SU-DHL-6 (cell line): ENCODE data around the gene SBNO2.
"Not testable (repeated sequence)": the region's sequence is repeated elsewhere in the genome, so short reads cannot be mapped to it uniquely, and the experiment has no call there.

Experiments
- H2AFZ ChIP-seq: fragments of 200-600 bp; sonication (generic); 2 replicates; pipeline ENCODE4 v1.6.1; 2014; ENCODE audit warnings: low read depth, mild to moderate bottlenecking, moderate library complexity, mixed read lengths, antibody characterized with exemption, low read length; ENCODE audit not compliant: severe bottlenecking
- H3F3A ChIP-seq: fragments of 200-600 bp; shearing (Covaris generic); 2 replicates; pipeline ENCODE4 v1.6.0; 2016; ENCODE audit warnings: antibody characterized with exemption, mild to moderate bottlenecking; ENCODE audit not compliant: insufficient read depth
- H3K27ac ChIP-seq: fragments of 200-600 bp; sonication (generic); 2 replicates; pipeline ENCODE4 v1.5.1; 2016; ENCODE audit warnings: low read depth, mild to moderate bottlenecking, low read length, moderate library complexity, mixed read lengths
- H3K27me3 ChIP-seq: fragments of 200-600 bp; sonication (generic), shearing (Covaris generic); 2 replicates; pipeline ENCODE4 v1.6.0; 2014; ENCODE audit warnings: mild to moderate bottlenecking, low read length
- H3K36me3 ChIP-seq: fragments of 200-600 bp; sonication (generic); 2 replicates; pipeline ENCODE4 v1.6.1; 2014; ENCODE audit warnings: mild to moderate bottlenecking, low read length, mixed read lengths
- H3K4me2 ChIP-seq: fragments of 300-600, 200-600 bp; shearing (Covaris generic), sonication (generic); 2 replicates; pipeline ENCODE4 v1.6.0; 2014; ENCODE audit warnings: low read length, low read depth, mild to moderate bottlenecking; ENCODE audit not compliant: poor library complexity, severe bottlenecking
- H3K4me3 ChIP-seq: fragments of 200-600 bp; sonication (generic); 2 replicates; pipeline ENCODE4 v1.5.1; 2014; ENCODE audit warnings: antibody characterized with exemption, low read length, mild to moderate bottlenecking, mixed read lengths; ENCODE audit not compliant: insufficient read depth, poor library complexity, severe bottlenecking
- H3K79me2 ChIP-seq: fragments of 200-600 bp; sonication (generic); 2 replicates; pipeline ENCODE4 v1.6.1; 2014; ENCODE audit warnings: mild to moderate bottlenecking, low read length, moderate library complexity; ENCODE audit not compliant: insufficient read depth
- H3K9ac ChIP-seq: fragments of 200-600 bp; sonication (generic); 2 replicates; pipeline ENCODE4 v1.7.0; 2014; ENCODE audit warnings: mild to moderate bottlenecking, low read length
- H3K9me2 ChIP-seq: fragments of 200-600 bp; sonication (generic); replicated peaks from 2 replicates; pipeline ENCODE4 v1.6.1; 2014; ENCODE audit warnings: low read length; ENCODE audit not compliant: insufficient read depth
- H3K9me3 ChIP-seq: fragments of 200-600 bp; sonication (generic); 2 replicates; pipeline ENCODE4 v1.6.1; 2014; ENCODE audit warnings: low read length, mixed read lengths; ENCODE audit not compliant: insufficient read depth
- H4K20me1 ChIP-seq: fragments of 200-600 bp; sonication (generic); 2 replicates; pipeline ENCODE4 v1.6.1; 2014; ENCODE audit warnings: low read depth, mild to moderate bottlenecking, antibody characterized with exemption, low read length, moderate library complexity, mixed read lengths
- EZH2phosphoT487 ChIP-seq: fragments of 200-600 bp; sonication (generic), shearing (Covaris generic); conservative IDR thresholded peaks from 2 replicates; pipeline ENCODE4 v1.6.1; 2018; ENCODE audit warnings: mild to moderate bottlenecking, antibody characterized with exemption, low read length, moderate library complexity, mixed read lengths
- TF ChIP-seq, protein P1 (sequence below): fragments of 200-600 bp; sonication (generic); IDR thresholded peaks from one replicate; pipeline ENCODE4 v1.5.1; 2017; ENCODE audit warnings: antibody characterized with exemption, mild to moderate bottlenecking, low read length, moderate library complexity; ENCODE audit not compliant: insufficient read depth, poor library complexity, severe bottlenecking

The SBNO2 gene

DNA sequence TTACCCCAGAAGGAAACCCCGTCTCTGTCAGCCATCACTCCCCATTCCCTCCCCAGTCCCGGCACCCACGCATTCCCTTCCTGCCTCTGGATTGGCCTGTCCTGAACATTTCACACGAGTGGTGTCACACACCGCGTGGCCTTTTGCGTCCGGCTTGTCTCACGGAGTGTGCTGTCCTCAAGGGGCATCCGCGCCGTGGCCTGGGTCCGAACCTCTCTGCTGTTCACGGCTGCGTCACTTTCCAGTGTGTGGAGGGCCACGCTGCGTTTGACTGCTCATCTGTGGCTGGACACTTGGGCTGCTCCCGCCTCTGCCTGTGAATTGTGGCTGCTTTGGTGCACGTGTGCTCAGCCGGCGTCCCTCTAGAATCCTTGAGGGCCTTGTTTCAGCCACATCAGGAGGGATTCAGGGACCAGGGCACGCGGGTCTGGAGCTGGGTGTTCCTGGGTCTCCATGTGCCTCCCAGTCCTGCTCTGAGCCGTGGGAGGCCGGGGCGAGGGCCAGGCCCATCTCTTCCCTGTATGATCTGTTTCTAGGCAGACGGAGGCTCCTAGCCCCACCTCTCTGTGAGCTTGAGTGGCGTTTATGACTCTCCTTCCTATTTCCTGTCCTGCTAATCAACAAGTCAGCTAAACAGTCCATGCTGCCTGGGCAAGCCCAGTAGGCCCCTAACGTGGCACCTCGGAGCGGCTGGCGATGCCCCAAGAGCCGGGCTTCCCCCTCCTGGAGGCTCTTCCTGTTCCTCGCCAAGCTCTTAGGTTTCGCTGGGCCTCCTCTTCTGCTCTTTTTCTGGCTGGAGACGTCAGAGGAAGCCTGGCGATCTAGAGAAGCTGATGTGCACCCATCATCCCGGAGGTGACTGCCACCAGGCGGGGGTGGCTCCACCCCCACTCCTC lies 39.6 kb upstream of the SBNO2 start:
- Histone ChIP-seq H3K27me3 (no peaks in the 10 kb centered on the region), H2AFZ (no peak overlapping the region), H3K27ac (no peak overlapping the region), H3F3A (no peaks in the 10 kb centered on the region), H4K20me1 (no peaks in the 10 kb centered on the region), H3K36me3 (no peaks in the 10 kb centered on the region), H3K9me2 (no peaks in the 10 kb centered on the region), H3K4me2 (no peak overlapping the region), H3K9ac (no peak overlapping the region), H3K9me3 (no peaks in the 10 kb centered on the region), H3K79me2 (peaks cover 45% of the 10 kb centered on the region), H3K4me3 (no peak overlapping the region)
- no peak for TF ChIP-seq EZH2phosphoT487
- TF ChIP-seq, protein P1, sequence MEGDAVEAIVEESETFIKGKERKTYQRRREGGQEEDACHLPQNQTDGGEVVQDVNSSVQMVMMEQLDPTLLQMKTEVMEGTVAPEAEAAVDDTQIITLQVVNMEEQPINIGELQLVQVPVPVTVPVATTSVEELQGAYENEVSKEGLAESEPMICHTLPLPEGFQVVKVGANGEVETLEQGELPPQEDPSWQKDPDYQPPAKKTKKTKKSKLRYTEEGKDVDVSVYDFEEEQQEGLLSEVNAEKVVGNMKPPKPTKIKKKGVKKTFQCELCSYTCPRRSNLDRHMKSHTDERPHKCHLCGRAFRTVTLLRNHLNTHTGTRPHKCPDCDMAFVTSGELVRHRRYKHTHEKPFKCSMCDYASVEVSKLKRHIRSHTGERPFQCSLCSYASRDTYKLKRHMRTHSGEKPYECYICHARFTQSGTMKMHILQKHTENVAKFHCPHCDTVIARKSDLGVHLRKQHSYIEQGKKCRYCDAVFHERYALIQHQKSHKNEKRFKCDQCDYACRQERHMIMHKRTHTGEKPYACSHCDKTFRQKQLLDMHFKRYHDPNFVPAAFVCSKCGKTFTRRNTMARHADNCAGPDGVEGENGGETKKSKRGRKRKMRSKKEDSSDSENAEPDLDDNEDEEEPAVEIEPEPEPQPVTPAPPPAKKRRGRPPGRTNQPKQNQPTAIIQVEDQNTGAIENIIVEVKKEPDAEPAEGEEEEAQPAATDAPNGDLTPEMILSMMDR: no peak

DNA sequence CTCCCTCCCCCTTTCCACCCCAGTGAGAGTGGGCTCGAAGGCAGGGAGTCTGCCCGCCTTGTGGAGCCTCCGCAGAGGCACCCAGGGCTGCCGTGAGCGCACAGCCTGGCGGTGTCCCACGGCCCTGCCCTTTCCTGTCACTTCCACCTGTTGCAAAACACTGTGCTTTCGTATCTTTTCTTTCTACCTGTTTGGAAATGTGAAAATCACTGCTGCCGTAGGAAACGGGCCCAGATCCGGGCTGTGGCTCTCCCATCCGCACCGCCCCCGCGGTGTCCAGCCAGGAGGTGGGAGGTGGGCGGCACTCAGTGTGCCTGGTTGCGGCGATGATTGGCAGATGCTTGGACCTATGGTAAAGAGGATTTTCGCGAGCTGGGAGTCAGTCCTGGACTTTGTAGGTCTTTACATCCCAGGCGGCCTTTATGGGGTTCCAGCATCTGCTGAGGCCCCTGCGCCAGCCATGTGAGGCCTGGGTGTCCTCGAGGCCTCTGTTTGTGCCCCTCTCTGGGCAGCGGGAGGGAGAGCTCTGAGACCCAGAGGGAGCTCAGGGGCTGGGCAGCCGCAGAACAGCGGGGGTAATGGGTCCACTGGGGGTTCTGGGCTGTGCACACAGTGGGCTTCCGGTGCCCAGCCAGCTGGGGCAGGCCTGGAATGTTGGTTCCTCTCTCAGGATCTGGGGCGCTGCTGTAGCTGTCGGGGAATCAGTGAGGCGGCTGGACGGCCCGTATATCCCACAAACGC lies 37.6 kb upstream of the SBNO2 start:
- Histone ChIP-seq H3K9me2 (no peaks in the 10 kb centered on the region), H3K4me2 (no peak overlapping the region), H3K36me3 (no peaks in the 10 kb centered on the region), H3K27me3 (no peaks in the 10 kb centered on the region), H3K79me2 (peaks cover 65% of the 10 kb centered on the region), H2AFZ (no peak overlapping the region), H3K27ac (no peak overlapping the region), H3F3A (peaks cover 5% of the 10 kb centered on the region; the same call in 1 of the 2 replicates), H3K4me3 (no peak overlapping the region), H3K9me3 (no peaks in the 10 kb centered on the region), H4K20me1 (no peaks in the 10 kb centered on the region), H3K9ac (no peak overlapping the region)
- TF ChIP-seq EZH2phosphoT487: no peak
- TF ChIP-seq, protein P1: no peak

DNA sequence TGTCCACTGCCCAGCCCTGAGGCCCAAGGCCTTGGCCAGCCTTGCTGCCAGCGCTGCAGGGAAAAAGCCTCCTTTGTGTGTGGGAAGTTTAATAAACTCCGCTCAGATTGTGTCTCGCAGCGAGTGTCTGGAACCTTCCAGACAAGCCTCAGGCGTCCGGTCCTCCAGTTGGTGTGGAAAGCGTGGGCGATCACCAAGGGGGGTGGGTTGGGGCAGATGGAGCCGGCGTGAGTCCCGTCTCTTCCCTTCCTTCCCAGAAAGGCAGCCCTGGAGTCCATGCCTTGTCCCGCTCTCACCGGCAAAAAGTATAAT lies 36.1 kb upstream of the SBNO2 start:
- H3K27ac ChIP-seq: no peak overlapping the region
- no peaks in the 10 kb centered on the region for H3K36me3 ChIP-seq
- H3K4me3 ChIP-seq: no peak overlapping the region
- no peaks in the 10 kb centered on the region for H3K27me3 ChIP-seq
- H3K9ac ChIP-seq: no peak overlapping the region
- H4K20me1 ChIP-seq: no peaks in the 10 kb centered on the region
- no peak overlapping the region for H2AFZ ChIP-seq
- peaks cover 66% of the 10 kb centered on the region for H3K79me2 ChIP-seq
- H3F3A ChIP-seq: peaks cover 5% of the 10 kb centered on the region; the same call in 1 of the 2 replicates
- no peak overlapping the region for H3K4me2 ChIP-seq
- TF ChIP-seq, protein P1: no peak
- TF ChIP-seq EZH2phosphoT487: no peak
- H3K9me3 ChIP-seq: no peaks in the 10 kb centered on the region
- H3K9me2 ChIP-seq: no peaks in the 10 kb centered on the region

DNA sequence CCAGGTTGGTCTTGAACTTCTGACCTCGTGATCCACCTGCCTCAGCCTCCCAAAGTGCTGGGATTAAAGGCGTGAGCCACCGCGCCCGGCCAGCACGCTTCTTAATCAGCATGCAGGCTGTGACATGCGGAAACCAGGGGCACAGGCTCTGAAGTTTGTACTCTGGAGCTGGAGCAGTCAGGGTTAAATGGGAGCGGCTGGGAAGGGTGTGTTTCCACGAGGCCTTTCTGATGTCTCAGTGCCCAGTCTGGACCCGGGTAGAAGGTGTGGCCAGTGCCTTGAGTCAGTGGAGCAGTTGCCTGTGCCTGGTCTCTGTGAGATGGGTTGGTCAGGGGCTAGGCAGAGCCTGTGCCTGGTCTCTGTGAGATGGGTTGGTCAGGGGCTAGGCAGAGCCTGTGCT lies 34.8 kb upstream of the SBNO2 start:
- not testable (repeated sequence) for H3K4me3 ChIP-seq, H3K9me2 ChIP-seq, H3K27ac ChIP-seq, H3K9ac ChIP-seq, H2AFZ ChIP-seq, H3K27me3 ChIP-seq, H3F3A ChIP-seq, H3K9me3 ChIP-seq, H3K4me2 ChIP-seq, H3K36me3 ChIP-seq, H4K20me1 ChIP-seq
- H3K79me2 ChIP-seq: peaks cover 56% of the 10 kb centered on the region
